Stimulated activated CD4-positive, alpha-beta T cell treated with anti-CD3 and anti-CD28 coated beads, Interleukin-2, amount 100 ng/mL, for 48 hours (primary cell): ENCODE measurements around the gene SLC35B4.

ENCODE experiments used
- DNase-seq, 2 donors: peaks; one replicate each; pipeline ENCODE4 v3.0.0-alpha.2; 2020

SLC35B4 gene

DNA sequence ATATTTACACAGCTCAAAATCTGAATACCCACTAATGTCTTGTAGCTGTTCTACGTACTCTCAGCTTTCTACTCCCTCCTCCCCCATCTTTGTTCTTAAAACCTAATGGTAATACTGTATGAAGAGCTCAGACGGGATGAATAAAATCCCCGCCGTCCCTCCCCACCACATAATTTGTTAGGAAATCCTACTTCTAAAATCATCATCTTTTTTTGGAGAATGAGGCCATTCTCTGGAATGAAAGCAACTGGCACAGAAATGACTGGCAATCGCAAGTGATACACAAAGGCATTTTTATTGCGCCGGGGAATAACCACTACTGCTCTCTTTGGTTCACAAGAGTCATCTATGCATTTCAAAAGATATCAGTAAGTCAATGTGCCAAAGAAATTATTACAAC lies 27.3 kb downstream of the SLC35B4 start:
- DNase-seq, result no peak

DNA sequence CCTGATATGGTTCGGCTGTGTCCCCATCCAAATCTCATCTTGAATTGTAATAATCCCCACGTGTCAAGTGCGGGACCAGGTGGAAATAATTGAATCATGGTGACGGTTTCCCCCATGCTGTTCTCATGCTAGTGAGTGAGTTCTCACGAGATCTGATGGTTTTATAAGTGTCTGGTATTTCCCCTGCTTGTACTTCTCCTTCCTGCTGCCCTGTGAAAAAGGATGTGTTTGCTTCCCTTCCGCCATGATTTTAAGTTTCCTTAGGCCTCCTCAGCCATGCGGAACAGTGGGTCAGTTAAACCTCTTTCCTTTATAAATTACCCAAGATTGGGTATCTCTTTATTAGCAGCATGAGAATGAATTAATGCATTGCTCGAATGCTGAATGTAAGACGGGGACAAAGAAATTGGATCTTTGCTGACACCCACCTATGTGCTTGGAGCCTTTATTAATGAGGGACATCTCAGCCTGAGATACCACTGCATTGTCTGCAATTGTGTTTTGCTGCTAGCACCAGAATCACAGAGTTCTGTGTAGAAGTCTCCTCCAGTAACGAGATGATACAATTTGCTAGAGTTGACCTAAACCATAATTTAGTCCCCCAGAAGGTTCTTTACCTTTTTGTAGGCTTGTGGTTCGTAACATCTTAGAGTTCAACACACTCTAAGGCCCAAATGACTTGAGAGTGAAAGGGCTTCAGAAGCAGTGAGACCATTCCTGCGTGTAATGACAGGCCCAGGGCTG lies 28.6 kb downstream of the SLC35B4 start:
- no peak for DNase-seq

DNA sequence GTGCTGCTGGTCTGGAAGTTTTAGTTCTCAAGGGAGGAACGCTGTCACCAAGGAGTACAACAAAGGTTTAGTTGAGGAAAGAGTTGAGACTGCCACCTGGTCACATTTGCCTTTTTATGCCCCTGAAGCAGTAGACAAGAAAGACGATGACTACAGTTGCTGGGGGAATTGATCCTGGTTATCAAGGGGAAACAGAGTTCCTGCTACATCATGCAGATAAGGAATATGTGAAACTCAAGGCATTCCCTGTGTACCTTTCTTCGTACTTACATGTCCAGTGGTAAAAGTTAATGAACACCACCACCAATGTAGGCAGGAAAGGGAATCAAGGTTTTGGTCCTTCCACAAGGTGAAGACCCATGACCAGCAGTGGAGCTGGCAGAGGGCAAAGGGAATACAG lies 31.8 kb downstream of the SLC35B4 start:
- no peak for DNase-seq

DNA sequence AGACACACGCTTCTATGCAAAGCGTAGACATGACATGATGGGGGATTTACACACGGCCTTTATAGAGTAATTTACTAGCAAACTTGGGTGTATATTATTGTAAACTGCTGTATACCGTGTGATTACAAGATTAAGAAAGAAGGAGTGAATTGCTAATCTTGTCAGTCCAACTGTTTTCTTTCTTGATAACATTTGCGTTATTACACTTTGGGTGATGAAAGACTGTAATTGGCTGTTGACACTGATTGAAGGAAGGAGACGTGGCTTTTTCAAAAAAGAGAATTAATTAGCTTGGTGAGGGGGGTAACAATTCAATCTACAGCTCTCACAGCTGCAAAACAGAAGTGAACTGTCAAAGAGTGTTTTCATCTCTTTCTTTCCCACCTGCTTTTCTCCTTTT lies 32.7 kb downstream of the SLC35B4 start:
- DNase-seq, result no peak

DNA sequence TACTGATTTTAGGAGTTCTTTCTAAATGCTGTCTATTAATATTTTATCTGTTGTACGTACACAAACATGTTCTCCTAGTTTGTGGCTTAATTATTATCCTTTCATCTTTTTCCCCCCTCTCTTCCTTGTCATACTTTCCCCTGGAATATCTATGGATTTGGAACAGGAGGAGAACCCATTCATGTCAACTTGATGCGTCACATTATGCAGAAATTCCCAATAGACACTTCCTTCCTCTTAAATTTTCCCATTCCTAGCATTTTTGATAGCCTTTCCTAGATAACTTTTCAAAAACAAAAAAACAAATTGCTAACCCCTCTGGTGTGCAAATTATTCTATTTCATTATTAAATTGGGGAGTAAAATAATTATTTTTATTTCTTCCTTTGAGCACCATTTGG lies 36.2 kb downstream of the SLC35B4 start:
- DNase-seq, result no peak

DNA sequence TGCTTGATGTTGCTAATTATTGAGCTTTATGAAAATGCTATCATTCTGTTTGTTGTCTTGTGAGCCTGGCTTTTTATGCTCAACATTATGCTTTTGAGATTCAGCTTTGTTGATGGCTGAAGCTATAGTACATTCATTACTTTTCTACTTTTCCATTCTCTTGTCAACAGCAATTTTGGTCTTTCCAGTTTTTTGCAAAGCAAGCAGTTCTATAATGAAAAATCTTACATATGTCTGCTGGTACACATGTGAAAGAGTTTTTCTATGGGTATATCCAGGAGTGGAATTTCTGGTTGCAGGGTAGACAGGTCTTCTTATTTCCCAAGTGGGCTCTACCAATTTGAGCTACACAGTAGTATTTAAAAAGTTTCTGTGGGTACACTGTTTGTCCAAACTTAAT lies 36.8 kb downstream of the SLC35B4 start:
- DNase-seq, result no peak

DNA sequence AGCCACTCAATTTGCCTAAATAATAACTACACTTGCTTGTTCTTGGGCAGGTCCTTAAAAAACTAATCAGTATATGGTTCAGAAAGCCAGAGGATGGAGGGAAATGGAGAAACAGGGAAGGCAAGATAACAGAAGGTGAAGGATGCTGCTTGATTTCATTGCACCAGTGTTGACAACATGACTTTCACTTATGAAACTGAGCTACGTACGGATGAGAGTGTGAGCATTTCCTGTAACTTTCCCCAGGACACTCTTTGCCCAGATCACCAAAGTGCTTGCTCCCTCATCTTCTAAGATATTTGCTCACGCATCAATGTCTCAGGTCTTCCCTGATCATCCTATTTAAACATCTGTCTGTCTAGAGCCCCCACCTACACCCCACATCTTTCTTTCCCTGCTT lies 37.4 kb downstream of the SLC35B4 start:
- no peak for DNase-seq

DNA sequence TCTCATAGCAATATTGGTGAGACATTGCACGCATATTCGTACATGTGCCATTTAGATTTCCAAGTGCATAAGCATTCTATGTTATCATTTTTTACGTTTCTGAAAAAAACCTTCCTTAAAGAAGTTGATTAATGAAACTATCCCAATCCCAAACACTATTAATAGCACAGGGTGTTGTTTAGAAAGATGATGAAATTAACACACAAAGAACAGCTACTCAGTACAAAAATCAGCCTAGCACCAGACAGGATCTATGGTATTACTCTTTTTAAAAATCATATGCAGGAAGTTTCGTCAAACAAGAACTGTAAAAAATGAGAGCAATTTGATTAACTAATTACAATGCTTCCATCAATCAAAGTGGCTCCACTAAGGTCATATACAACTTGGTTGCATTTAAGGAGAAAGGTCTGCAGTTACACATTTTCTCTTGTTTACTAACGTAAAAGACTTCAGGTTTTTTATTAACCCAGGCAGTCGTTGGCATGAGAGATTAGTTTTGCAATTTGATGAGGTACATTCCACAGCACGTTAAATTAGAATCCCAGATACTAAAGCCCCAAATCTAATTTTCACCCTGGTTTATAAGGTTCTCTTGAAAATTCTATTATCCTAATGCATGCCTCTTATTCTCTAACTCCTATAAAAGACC lies 38.1 kb downstream of the SLC35B4 start:
- DNase-seq, result no peak

DNA sequence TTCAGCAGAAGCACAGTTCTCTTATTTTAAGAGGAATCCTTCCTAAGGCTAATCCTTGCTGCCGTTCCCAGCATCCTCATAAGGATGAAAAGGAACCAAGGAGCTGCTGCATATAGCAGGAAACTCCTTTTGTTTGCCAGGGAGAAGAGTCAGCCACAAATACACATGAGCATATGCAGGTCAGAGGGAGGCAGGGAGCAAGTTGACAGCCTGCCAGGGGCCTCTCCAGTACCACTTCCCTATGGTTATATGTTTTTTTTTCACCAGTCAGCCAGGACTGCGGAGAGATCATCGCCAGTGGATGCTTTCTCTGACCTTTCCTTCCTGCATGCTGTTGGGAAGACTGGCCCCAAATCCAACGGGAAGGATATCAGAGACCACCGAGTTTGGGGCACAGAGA lies 39.8 kb downstream of the SLC35B4 start:
- DNase-seq, result no peak

DNA sequence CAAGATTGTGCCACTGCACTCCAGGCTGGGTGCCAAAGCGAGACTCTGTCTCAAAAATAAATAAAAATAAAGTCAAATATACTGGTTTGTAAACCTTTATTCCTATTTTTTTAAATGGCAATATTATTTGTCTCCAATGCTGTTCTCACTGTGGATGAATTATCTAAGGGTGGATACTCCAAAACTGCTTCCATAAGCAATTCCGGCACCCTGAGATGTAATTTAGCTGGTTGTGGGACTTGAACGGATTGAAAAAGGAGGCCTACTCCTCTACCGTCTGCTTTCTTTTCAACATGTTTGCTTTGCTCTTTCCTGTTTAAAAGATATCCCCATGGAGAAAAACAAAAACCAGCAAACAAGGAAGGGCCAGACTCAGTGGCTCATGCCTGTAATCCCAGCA lies 54.4 kb downstream of the SLC35B4 start:
- no peak for DNase-seq

DNA sequence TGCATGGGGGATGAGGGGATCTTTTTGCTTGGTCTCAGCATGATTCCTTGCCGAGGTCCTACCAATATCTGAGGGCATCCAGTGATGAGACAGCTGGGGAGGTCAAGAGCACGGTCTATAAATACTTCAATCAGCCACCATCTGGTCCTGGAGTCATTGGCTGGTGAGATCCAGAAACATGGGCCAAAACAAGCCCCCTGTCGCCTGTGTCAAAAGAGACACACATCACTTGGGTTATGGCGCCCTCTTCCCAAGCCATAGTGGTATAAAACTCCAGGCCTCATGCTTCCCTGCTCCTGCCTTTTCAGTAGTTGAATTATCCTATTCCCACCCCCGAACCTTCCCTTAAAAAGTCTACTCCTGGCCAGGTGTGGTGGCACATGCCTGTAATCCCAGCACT lies 60.9 kb downstream of the SLC35B4 start:
- DNase-seq, result no peak

DNA sequence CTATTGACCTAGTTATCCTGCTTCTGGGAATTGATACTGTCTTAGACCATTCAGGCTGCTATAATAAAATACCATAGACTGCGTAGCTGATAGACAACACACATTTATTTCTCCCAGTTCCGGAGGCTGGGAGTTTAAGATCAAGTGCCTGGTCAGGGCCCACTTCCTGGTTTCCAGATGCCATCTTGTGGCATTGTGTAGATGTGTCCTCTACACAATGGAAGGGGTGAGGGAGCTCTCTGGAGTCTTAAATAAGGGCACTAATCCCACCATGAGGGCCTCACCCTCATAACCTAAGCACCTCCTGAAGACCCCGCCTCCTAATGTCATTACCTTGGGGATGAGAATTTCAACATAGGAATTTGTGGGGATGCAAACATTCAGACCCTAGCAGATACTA lies 62.4 kb downstream of the SLC35B4 start:
- DNase-seq, result no peak

DNA sequence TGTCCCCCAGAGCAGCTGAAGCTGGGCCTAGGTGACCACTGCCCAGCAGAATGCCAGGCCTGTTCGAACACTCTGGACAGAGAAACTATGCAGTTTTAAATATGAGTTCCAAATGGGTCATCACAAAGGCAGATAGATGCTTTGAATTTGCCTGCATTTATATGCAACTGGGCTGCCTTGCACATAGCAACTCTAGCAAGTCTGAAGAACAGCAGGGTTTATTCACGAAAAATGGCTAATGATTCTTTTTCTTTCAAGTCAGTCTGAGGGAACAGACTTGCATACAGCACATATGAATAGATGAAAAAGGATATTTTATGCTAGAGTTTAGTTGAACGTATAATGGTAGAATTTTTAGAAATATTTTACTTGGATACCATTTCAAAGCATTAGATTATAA lies 68.5 kb downstream of the SLC35B4 start:
- DNase-seq, result no peak

DNA sequence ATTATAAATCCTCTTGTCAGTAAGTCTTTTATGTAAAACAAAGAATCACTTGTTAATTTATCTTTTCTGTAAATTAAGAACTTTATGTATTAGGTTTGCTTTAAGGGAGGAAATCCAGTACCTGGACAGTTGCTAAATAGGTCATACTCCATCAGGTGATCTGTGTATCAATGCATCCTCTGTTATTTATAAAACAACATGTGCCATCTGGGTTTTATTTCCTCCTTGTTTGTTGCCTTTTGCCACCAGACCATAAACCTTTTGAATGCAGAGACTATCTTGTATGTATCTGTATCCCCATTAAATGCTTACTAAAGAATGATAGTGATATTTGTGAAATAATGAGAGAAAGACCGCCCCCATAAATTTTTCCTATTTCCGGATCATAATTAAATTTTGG lies 70.0 kb downstream of the SLC35B4 start:
- no peak for DNase-seq

DNA sequence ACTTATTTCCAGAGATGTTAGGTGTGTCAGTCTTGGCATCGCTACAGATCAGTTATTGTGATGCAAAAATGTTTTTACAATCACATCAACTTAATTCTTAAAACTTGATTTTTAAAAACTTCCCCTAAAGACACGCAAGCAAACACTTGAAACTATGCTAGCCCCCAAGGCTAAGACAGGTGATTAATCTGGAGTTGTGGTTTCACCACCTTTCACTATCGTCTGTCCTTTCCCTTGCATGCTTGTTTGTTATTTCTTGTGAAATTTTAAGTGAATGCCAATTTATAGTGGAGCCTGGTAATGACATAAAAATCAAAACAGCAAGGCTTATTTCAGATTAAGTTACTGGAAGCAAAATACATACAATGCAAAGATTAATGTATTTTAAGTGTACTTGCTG lies 70.4 kb downstream of the SLC35B4 start:
- DNase-seq, result no peak

DNA sequence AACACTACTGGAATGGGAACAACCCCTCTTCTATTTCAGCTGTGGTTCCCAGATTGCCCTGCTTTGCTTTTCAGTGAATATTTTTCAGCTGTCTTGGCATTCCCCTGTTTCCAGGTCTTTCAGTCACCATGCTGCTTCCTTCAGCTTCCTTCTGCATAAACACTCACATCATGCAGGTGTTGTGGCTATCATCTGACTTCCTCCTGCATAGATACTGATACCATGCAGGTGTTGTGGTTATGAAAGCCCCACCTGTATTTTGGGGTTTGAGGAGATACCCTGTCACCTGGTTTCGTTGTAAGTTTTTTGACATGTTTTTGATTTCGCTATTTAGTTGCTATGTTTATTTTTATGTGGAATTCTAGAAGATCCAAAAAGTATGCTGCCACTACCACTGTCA lies 71.5 kb downstream of the SLC35B4 start:
- no peak for DNase-seq
